A549 (cell line): Measurements from ENCODE around the gene DOCK10.

Source experiments
- BHLHE40 ChIP-seq: IDR thresholded peaks from 2 replicates; pipeline ENCODE4 v1.6.1; 2012; ENCODE audit warnings: low read depth, low read length, inconsistent platforms
- CTCF ChIP-seq: fragments of >200 bp; sonication (Bioruptor Twin); formaldehyde crosslinking; IDR thresholded peaks from 3 replicates; pipeline ENCODE4 v1.5.1; 2016
- EP300 ChIP-seq, 2 experiments: fragments of >200 bp; sonication (Bioruptor Twin); formaldehyde crosslinking; IDR thresholded peaks; 2 replicates in 1 of 2; 3 replicates in 1 of 2; pipeline ENCODE4 v1.6.1; 2016 to 2017
- MAZ ChIP-seq: fragments of 150-350 bp; IDR thresholded peaks from 2 replicates; pipeline ENCODE4 v1.6.1; 2014; ENCODE audit warnings: antibody characterized with exemption, low read depth, low read length, borderline replicate concordance
- POLR2A ChIP-seq: IDR thresholded peaks from 2 replicates; pipeline ENCODE4 v1.6.1; 2012; ENCODE audit warnings: mild to moderate bottlenecking, low read length
- RAD21 ChIP-seq, 2 experiments: fragments of >200 bp in 1 of 2; sonication (Bioruptor Twin) in 1 of 2; formaldehyde crosslinking in 1 of 2; IDR thresholded peaks in 1 of 2; conservative IDR thresholded peaks in 1 of 2; 2 replicates in 1 of 2; 3 replicates in 1 of 2; pipeline ENCODE4 v1.6.1; 2012 to 2018; ENCODE audit warnings: inconsistent platforms in 1 of 2
- RCOR1 ChIP-seq: fragments of 150-350 bp; IDR thresholded peaks from 2 replicates; pipeline ENCODE4 v1.6.1; 2014; ENCODE audit warnings: antibody characterized with exemption, low read length, low read depth
- SMC3 ChIP-seq: fragments of >200 bp; sonication (Bioruptor Twin); formaldehyde crosslinking; IDR thresholded peaks from 3 replicates; pipeline ENCODE4 v1.6.1; 2018; ENCODE audit warnings: inconsistent platforms
- TF ChIP-seq, protein P1 (sequence below): fragments of 200-600 bp; sonication (generic); IDR thresholded peaks from 2 replicates; pipeline ENCODE4 v1.6.1; 2016; ENCODE audit warnings: antibody characterized with exemption, mild to moderate bottlenecking, moderate library complexity

- no peak for TF ChIP-seq CTCF
- TF ChIP-seq RAD21 (conservative IDR thresholded peaks at IDR 0.05 in 1 of 2, IDR thresholded peaks at IDR 0.05 in 1 of 2) = no peak
- TF ChIP-seq RCOR1 = no peak
- TF ChIP-seq, protein P1, sequence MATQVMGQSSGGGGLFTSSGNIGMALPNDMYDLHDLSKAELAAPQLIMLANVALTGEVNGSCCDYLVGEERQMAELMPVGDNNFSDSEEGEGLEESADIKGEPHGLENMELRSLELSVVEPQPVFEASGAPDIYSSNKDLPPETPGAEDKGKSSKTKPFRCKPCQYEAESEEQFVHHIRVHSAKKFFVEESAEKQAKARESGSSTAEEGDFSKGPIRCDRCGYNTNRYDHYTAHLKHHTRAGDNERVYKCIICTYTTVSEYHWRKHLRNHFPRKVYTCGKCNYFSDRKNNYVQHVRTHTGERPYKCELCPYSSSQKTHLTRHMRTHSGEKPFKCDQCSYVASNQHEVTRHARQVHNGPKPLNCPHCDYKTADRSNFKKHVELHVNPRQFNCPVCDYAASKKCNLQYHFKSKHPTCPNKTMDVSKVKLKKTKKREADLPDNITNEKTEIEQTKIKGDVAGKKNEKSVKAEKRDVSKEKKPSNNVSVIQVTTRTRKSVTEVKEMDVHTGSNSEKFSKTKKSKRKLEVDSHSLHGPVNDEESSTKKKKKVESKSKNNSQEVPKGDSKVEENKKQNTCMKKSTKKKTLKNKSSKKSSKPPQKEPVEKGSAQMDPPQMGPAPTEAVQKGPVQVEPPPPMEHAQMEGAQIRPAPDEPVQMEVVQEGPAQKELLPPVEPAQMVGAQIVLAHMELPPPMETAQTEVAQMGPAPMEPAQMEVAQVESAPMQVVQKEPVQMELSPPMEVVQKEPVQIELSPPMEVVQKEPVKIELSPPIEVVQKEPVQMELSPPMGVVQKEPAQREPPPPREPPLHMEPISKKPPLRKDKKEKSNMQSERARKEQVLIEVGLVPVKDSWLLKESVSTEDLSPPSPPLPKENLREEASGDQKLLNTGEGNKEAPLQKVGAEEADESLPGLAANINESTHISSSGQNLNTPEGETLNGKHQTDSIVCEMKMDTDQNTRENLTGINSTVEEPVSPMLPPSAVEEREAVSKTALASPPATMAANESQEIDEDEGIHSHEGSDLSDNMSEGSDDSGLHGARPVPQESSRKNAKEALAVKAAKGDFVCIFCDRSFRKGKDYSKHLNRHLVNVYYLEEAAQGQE = no peak
- no peak for TF ChIP-seq EP300 (IDR thresholded peaks at IDR 0.05)
- no peak for TF ChIP-seq SMC3
- TF ChIP-seq BHLHE40 = no peak
- TF ChIP-seq MAZ = no peak
- TF ChIP-seq POLR2A = no peak
These were observed 319.5 kb downstream of the DOCK10 start for GRCh38 chr2:224722770-224723169.
